CD4-positive, alpha-beta T cell (primary cell): ENCODE results near the gene SDF2L1. TPM values are rescaled to one million over a fixed set of nuclear protein-coding genes. Genes with fewer than 3 reads are reported as not detected.

Experiments used
- ATAC-seq: fragments of 200-7000 bp; cut with Tn5 transposase; one replicate; pipeline ENCODE4 v1.10.0; 2022; ENCODE audit warnings: mild to moderate bottlenecking; ENCODE audit not compliant: poor library complexity
- CTCF ChIA-PET: fragments of 350-600 bp; sonication (Branson Sonifier 250); formaldehyde crosslinking; loops from one replicate; lab custom pipeline; 2021; ENCODE audit warnings: antibody characterized with exemption, inconsistent platforms; lab: Charles Lee
- POLR2A ChIA-PET: fragments of 350-600 bp; sonication (Branson Sonifier 250); formaldehyde crosslinking; loops from one replicate; lab custom pipeline; 2021; ENCODE audit warnings: antibody characterized with exemption, inconsistent platforms; lab: Charles Lee
- DNase-seq, 14 experiments: peaks; one replicate each; pipeline ENCODE4 v3.0.0-alpha.2; 2013 to 2020; ENCODE audit warnings: mixed read lengths in 2 of 14
- H3K27ac ChIP-seq, 2 donors: one replicate each; pipeline versions ENCODE4 v1.5.1 to v1.7.0; 2013; ENCODE audit warnings: low read length in 2 of 2, low read depth in 1 of 2, mild to moderate bottlenecking in 1 of 2
- H3K27me3 ChIP-seq, 2 experiments: 1 replicate in 1 of 2; 2 replicates in 1 of 2; pipeline versions ENCODE4 v1.6.1 to v1.7.0; 2013; ENCODE audit warnings: low read length in 2 of 2, control low read depth in 1 of 2, mild to moderate bottlenecking in 1 of 2, moderate library complexity in 1 of 2; ENCODE audit not compliant: insufficient read depth in 2 of 2, control insufficient read depth in 1 of 2
- H3K36me3 ChIP-seq: one replicate; pipeline ENCODE4 v1.6.1; 2013; ENCODE audit warnings: low read length, control low read depth; ENCODE audit not compliant: insufficient read depth
- H3K4me1 ChIP-seq: one replicate; pipeline ENCODE4 v1.6.1; 2013; ENCODE audit warnings: low read length, control low read depth; ENCODE audit not compliant: insufficient read depth
- H3K4me3 ChIP-seq: one replicate; pipeline ENCODE4 v1.5.1; 2013; ENCODE audit warnings: mild to moderate bottlenecking, low read length, moderate library complexity
- H3K9me3 ChIP-seq, 2 experiments: 1 replicate in 1 of 2; 2 replicates in 1 of 2; pipeline versions ENCODE4 v1.6.1 to v1.7.0; 2013; ENCODE audit warnings: low read length in 2 of 2, mild to moderate bottlenecking in 2 of 2, control low read depth in 1 of 2, moderate library complexity in 1 of 2; ENCODE audit not compliant: control insufficient read depth in 1 of 2, insufficient read depth in 1 of 2
- H3K27ac Mint-ChIP-seq: one replicate; pipeline ENCODE4 v1.8.0; 2020; ENCODE audit warnings: mixed read lengths
- H3K27me3 Mint-ChIP-seq: one replicate; pipeline ENCODE4 v1.8.0; 2021; ENCODE audit warnings: mixed read lengths
- H3K36me3 Mint-ChIP-seq: one replicate; pipeline ENCODE4 v1.8.0; 2021; ENCODE audit warnings: low read depth, mixed read lengths
- H3K4me1 Mint-ChIP-seq: one replicate; pipeline ENCODE4 v1.8.0; 2021; ENCODE audit warnings: low read depth, mixed read lengths
- H3K4me3 Mint-ChIP-seq: one replicate; pipeline ENCODE4 v1.8.0; 2020; ENCODE audit warnings: mild to moderate bottlenecking, mixed read lengths
- H3K9me3 Mint-ChIP-seq: one replicate; pipeline ENCODE4 v1.8.0; 2020; ENCODE audit warnings: mixed read lengths
- intact Hi-C, 2 experiments: fragments of 100-400 bp; cut with DNase I in 1 of 2; cut with micrococcal nuclease in 1 of 2; formaldehyde crosslinking; loops; one replicate each; pipeline versions ENCODE4 v1.15.1 to v1.9.0; 2023 to 2025; cut with DNase I, micrococcal nuclease
- total RNA-seq, 174 experiments: library from RNA in 2 of 174; stranded (reverse) in 2 of 174; gene quantifications; one replicate each; pipeline ENCODE4 v1.2.3 and lab custom pipeline; 2021 to 2026
- TF ChIP-seq, protein P1 (sequence below): fragments of 200-600 bp; IDR thresholded peaks from one replicate; pipeline ENCODE4 v1.8.0; 2022; ENCODE audit warnings: antibody characterized with exemption, mild to moderate bottlenecking

Gene SDF2L1
- total RNA-seq, 2 experiments from 2014 or later, result 20.0 to 21.2 TPM

DNA sequence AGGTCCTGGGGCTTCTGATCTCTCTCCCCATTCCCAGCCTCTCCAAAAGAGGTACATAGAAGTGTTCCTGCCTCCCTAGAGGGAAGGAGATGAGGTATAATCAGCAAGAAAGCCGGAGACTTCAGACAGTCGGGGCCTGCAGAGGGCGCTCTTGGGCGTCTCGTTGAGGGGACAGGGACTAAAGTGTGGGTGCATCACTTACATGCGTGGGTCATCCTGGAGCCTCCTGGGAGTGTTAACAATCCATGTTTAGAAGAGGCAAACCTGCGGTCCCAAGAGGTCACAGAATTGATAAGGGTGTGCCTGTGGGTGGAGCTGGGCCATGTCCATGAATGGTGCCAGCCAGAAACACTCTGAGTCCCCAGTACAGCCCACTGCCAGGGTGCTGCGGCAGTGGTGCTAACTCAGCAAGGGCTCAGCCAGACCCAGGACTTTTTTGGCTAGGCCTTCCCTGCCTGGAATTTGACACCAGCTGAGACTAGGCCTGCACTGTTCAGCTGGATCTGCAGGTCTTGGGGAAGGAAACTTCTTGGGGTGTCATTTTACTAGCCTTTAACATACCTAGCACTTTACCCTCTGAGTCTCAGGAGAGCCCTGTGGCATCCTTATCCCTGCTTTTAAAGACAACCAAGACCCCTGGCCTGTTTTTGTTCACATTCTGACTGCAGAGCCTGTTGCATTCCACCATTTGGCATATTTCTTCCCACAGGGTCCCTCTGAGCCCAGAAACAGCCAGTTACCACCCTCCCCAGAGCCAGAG lies 17.8 kb upstream of the SDF2L1 start:
- Histone ChIP-seq H3K4me3 (no peak overlapping the region), H3K27ac (peak overlapping the region in 1 of 2 donors; percentile 11), H3K9me3 (no peaks in the 10 kb centered on the region), H3K4me1 (peaks cover 58% of the 10 kb centered on the region), H3K36me3 (peaks cover 66% of the 10 kb centered on the region), H3K27me3 (no peaks in the 10 kb centered on the region)
- ATAC-seq (peak; percentile 37), DNase-seq (peak in 11 of 14 experiments; percentile 9 to 61 (median 31))
- Mint-ChIP-seq H3K4me3 (peak overlapping the region; percentile 8), H3K36me3 (peaks cover 51% of the 10 kb centered on the region), H3K27me3 (no peaks in the 10 kb centered on the region), H3K27ac (peak overlapping the region; percentile 41), H3K9me3 (no peaks in the 10 kb centered on the region), H3K4me1 (peaks cover 39% of the 10 kb centered on the region)
- CTCF ChIA-PET, result interaction anchor here (1.0 to 1.7 kb wide), 4 partner anchors 18 to 25 kb away, joined by 3 to 5 read pairs (median 4); partner anchors contain the start of gene SDF2L1
- POLR2A ChIA-PET, result no interaction called here
- TF ChIP-seq, protein P1, sequence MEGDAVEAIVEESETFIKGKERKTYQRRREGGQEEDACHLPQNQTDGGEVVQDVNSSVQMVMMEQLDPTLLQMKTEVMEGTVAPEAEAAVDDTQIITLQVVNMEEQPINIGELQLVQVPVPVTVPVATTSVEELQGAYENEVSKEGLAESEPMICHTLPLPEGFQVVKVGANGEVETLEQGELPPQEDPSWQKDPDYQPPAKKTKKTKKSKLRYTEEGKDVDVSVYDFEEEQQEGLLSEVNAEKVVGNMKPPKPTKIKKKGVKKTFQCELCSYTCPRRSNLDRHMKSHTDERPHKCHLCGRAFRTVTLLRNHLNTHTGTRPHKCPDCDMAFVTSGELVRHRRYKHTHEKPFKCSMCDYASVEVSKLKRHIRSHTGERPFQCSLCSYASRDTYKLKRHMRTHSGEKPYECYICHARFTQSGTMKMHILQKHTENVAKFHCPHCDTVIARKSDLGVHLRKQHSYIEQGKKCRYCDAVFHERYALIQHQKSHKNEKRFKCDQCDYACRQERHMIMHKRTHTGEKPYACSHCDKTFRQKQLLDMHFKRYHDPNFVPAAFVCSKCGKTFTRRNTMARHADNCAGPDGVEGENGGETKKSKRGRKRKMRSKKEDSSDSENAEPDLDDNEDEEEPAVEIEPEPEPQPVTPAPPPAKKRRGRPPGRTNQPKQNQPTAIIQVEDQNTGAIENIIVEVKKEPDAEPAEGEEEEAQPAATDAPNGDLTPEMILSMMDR, result no peak
- intact Hi-C loops, result no loop called here

DNA sequence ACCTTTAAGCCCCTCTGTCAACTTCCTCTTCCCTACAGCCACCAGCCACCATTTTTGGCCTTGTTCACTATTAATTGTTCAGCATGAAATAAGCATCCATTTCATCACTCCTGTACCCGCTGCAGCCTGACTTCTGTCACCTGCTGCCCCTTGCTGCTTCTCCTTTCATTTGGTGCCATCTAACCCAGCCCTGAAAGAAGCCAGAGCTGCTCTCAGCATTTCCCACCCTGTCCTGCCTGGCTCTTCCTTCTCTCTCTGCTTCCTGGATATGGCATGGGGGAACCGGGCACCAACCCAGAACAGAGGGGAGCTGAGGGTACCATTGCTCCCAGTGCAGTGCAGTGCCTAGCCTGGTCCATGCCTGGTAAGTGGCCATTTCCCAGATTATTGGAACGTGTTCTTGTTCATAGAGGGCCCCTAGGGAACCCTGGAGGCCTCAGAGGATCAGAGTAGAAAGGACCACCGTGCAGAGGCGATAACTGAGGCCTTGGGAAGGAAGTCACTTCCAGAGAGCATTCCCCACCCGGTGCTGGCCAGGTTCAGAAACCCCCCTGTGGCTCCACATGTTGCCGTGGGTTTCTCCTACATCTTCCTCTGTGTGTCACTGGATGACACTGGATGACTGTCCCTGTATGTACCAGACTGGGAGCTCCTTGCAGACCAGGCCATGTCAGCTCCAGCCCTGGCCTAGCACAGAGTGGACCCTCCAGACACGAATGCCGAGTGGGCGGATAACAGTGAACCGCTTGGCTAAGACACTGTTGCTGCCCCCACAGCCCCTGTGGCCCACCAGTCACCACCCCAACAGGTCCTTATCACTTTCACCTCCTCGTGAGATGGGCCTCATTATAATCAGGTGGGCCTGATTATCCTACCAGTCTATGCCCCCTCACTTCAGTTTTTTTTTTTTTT lies 17.0 kb upstream of the SDF2L1 start:
- no peak for ATAC-seq

More for the DNA sequence above, 17.0 kb upstream of the SDF2L1 start:
- peaks cover 44% of the 10 kb centered on the region for H3K4me1 Mint-ChIP-seq
- POLR2A ChIA-PET, result no interaction called here
- intact Hi-C loops, result loop anchor here in 1 of 2 experiments (5.0 kb wide), 1 partner anchor 623 kb away; the partner anchor contains the start of gene THAP7
- H3K4me3 ChIP-seq, result no peak overlapping the region
- peaks cover 62% of the 10 kb centered on the region for H3K36me3 ChIP-seq
- no peaks in the 10 kb centered on the region for H3K9me3 ChIP-seq
- no peaks in the 10 kb centered on the region for H3K27me3 ChIP-seq
- H3K4me1 ChIP-seq, result peaks cover 62% of the 10 kb centered on the region
- H3K27ac Mint-ChIP-seq, result peak overlapping the region; percentile 41
- H3K27me3 Mint-ChIP-seq, result no peaks in the 10 kb centered on the region
- H3K27ac ChIP-seq, result peak overlapping the region in 1 of 2 donors; percentile 11
- H3K9me3 Mint-ChIP-seq, result no peaks in the 10 kb centered on the region
- H3K4me3 Mint-ChIP-seq, result peak overlapping the region; percentile 8
- no peak for DNase-seq
- TF ChIP-seq, protein P1, result no peak
- peaks cover 52% of the 10 kb centered on the region for H3K36me3 Mint-ChIP-seq
- CTCF ChIA-PET, result interaction anchor here (1.0 to 1.7 kb wide), 2 partner anchors 17 to 24 kb away, joined by 3 to 5 read pairs; partner anchors contain the start of gene SDF2L1
